HFFc6 (cell line): Measurements from ENCODE around the gene SNX24. TPM values are rescaled to one million over a fixed set of nuclear protein-coding genes. Genes with fewer than 3 reads are reported as not detected.
A peak's percentile ranks its signal among the peaks of the same experiment; 100 is the strongest.

ENCODE experiments used
- DNase-seq: peaks from one replicate; pipeline ENCODE4 v3.0.0-alpha.2; 2018
- H3K27ac Mint-ChIP-seq: 2 replicates; pipeline ENCODE4 v1.8.0; 2020; ENCODE audit warnings: mild to moderate bottlenecking, mixed read lengths
- H3K27me3 Mint-ChIP-seq: 2 replicates; pipeline ENCODE4 v1.8.0; 2021; ENCODE audit warnings: mild to moderate bottlenecking, moderate library complexity, mixed read lengths; ENCODE audit not compliant: insufficient read depth
- H3K36me3 Mint-ChIP-seq: 2 replicates; pipeline ENCODE4 v1.8.0; 2021; ENCODE audit warnings: low read depth, mixed read lengths
- H3K4me1 Mint-ChIP-seq: 2 replicates; pipeline ENCODE4 v1.8.0; 2020; ENCODE audit warnings: low read depth, mixed read lengths
- H3K4me3 Mint-ChIP-seq: 2 replicates; pipeline ENCODE4 v1.8.0; 2020; ENCODE audit warnings: mild to moderate bottlenecking, moderate library complexity, mixed read lengths
- H3K9me3 Mint-ChIP-seq: 2 replicates; pipeline ENCODE4 v1.8.0; 2020; ENCODE audit warnings: mild to moderate bottlenecking, mixed read lengths
- total RNA-seq, 6 experiments: library from RNA; stranded (reverse); fragmentation: NEBNext Ultra II Directional; extraction: Animal tissue kit (Norgen Biotek cat#: 25700); gene quantifications; 2 replicates in 1 of 6; 3 replicates in 5 of 6; pipeline ENCODE4 v1.2.3, GENCODE V29; 2021
- TF ChIP-seq, protein P1 (sequence below): fragments of 200-600 bp; sonication (generic); IDR thresholded peaks from 2 replicates; pipeline ENCODE4 v1.5.0; 2021; ENCODE audit warnings: antibody characterized with exemption, mild to moderate bottlenecking

The SNX24 gene
- total RNA-seq, 6 experiments from 2014 or later, result 19.7 to 24.1 (median 21.9) TPM

DNA sequence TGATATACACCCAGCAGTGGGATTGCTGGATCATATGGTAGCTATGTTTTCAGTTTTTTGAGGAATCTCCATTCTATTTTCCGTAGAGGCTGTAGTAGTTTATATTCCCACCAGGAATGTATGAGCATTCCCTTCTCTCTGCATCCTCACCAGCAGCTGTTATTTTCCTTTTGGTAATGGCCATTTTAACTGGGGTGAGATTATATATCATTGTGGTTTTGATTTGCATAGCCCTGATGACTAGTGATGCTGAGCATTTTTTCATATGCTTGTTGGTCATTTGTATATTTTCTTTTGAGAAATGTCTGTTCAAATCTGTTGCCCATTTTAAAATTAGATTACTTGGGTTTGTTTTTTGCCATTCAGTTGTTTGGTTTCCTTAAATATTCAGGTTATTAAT is 202.3 kb downstream of the SNX24 start:
- Mint-ChIP-seq H3K27ac (no peak overlapping the region), H3K36me3 (peaks cover 4% of the 10 kb centered on the region; the same call in 1 of the 2 replicates), H3K9me3 (no peaks in the 10 kb centered on the region), H3K27me3 (no peaks in the 10 kb centered on the region), H3K4me1 (peaks cover 16% of the 10 kb centered on the region), H3K4me3 (no peak overlapping the region)
- TF ChIP-seq, protein P1, sequence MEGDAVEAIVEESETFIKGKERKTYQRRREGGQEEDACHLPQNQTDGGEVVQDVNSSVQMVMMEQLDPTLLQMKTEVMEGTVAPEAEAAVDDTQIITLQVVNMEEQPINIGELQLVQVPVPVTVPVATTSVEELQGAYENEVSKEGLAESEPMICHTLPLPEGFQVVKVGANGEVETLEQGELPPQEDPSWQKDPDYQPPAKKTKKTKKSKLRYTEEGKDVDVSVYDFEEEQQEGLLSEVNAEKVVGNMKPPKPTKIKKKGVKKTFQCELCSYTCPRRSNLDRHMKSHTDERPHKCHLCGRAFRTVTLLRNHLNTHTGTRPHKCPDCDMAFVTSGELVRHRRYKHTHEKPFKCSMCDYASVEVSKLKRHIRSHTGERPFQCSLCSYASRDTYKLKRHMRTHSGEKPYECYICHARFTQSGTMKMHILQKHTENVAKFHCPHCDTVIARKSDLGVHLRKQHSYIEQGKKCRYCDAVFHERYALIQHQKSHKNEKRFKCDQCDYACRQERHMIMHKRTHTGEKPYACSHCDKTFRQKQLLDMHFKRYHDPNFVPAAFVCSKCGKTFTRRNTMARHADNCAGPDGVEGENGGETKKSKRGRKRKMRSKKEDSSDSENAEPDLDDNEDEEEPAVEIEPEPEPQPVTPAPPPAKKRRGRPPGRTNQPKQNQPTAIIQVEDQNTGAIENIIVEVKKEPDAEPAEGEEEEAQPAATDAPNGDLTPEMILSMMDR, result no peak
- DNase-seq, result peak; percentile 10

DNA sequence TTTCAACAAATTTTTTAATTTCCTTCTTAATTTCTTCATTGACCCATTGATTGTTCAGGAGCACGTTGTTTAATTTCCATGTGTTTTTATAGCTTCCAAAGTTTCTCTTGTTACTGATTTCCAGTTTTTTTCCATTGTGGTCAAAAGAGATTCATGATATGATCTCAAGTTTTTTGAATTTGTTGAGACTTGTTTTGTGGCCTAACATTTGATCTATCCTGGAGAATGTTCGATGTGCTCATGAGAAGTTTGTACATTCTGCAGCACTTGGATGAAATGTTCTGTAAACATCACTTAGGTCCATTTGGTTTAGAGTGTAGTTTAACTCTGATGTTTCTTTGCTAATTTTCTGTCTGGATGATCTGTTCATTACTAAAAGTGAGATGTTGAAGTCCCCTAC is 205.8 kb downstream of the SNX24 start:
- no peaks in the 10 kb centered on the region for H3K27me3 Mint-ChIP-seq
- no peak overlapping the region for H3K27ac Mint-ChIP-seq
- peaks cover 11% of the 10 kb centered on the region for H3K4me1 Mint-ChIP-seq
- H3K36me3 Mint-ChIP-seq, result peaks cover 4% of the 10 kb centered on the region; the same call in 1 of the 2 replicates
- TF ChIP-seq, protein P1, result no peak
- DNase-seq, result no peak
- no peak overlapping the region for H3K4me3 Mint-ChIP-seq
- peaks cover 5% of the 10 kb centered on the region for H3K9me3 Mint-ChIP-seq

Other genes starting within 250 kb of the SNX24 start
- 10 to 100 TPM; 39.0 to 48.4 (median 45.9) TPM for gene SNX2, start 70.5 kb upstream of the SNX24 start, total RNA-seq
- 10 to 100 TPM; 44.0 to 70.2 (median 49.7) TPM for gene PPIC, start 191.1 kb downstream of the SNX24 start, total RNA-seq
- under 1 TPM; 0.10 to 0.85 (median 0.28) TPM for gene PRDM6, start 243.6 kb downstream of the SNX24 start, total RNA-seq